HEK293 (cell line): ENCODE results near the gene NIT1.

Experiments used
- ELK4 ChIP-seq: IDR thresholded peaks from 2 replicates; pipeline ENCODE4 v1.6.1; 2011; ENCODE audit warnings: mild to moderate bottlenecking, low read depth, low read length, borderline replicate concordance
- KLF1 ChIP-seq: fragments of 450-650 bp; formaldehyde crosslinking; IDR thresholded peaks from 2 replicates; pipeline ENCODE4 v1.5.1; 2016; ENCODE audit warnings: missing biosample characterization, missing genetic modification characterization
- KLF16 ChIP-seq: fragments of 450-650 bp; formaldehyde crosslinking; IDR thresholded peaks from 2 replicates; pipeline ENCODE4 v1.5.1; 2017; ENCODE audit warnings: missing biosample characterization, missing genetic modification characterization
- KLF9 ChIP-seq: fragments of 450-650 bp; formaldehyde crosslinking; IDR thresholded peaks from 2 replicates; pipeline ENCODE4 v1.5.1; 2016; ENCODE audit warnings: missing biosample characterization, missing genetic modification characterization, low read depth
- PRDM10 ChIP-seq: fragments of 450-650 bp; formaldehyde crosslinking; IDR thresholded peaks from 2 replicates; pipeline ENCODE4 v1.5.1; 2016; ENCODE audit warnings: missing biosample characterization, missing genetic modification characterization
- SCRT1 ChIP-seq: fragments of 450-650 bp; formaldehyde crosslinking; IDR thresholded peaks from 2 replicates; pipeline ENCODE4 v1.5.1; 2016; ENCODE audit warnings: missing biosample characterization, missing genetic modification characterization, borderline replicate concordance
- WT1 ChIP-seq: fragments of 450-650 bp; formaldehyde crosslinking; IDR thresholded peaks from 2 replicates; pipeline ENCODE4 v1.5.1; 2016; ENCODE audit warnings: missing biosample characterization, missing genetic modification characterization
- YY2 ChIP-seq: fragments of 450-650 bp; formaldehyde crosslinking; IDR thresholded peaks from 2 replicates; pipeline ENCODE4 v1.5.1; 2016; ENCODE audit warnings: missing biosample characterization, missing genetic modification characterization
- ZIC2 ChIP-seq: fragments of 450-650 bp; formaldehyde crosslinking; IDR thresholded peaks from 2 replicates; pipeline ENCODE4 v1.5.1; 2016; ENCODE audit warnings: missing biosample characterization, missing genetic modification characterization
- ZNF112 ChIP-seq: fragments of 450-650 bp; formaldehyde crosslinking; IDR thresholded peaks from 2 replicates; pipeline ENCODE4 v1.5.0; 2017; ENCODE audit warnings: missing biosample characterization, missing genetic modification characterization
- ZNF169 ChIP-seq: fragments of 450-650 bp; formaldehyde crosslinking; IDR thresholded peaks from 2 replicates; pipeline ENCODE4 v1.5.1; 2016; ENCODE audit warnings: missing biosample characterization, missing genetic modification characterization
- ZNF174 ChIP-seq: fragments of 450-650 bp; formaldehyde crosslinking; IDR thresholded peaks from 2 replicates; pipeline ENCODE4 v1.5.0; 2017; ENCODE audit warnings: missing biosample characterization, mild to moderate bottlenecking, missing genetic modification characterization
- ZNF175 ChIP-seq: fragments of 450-650 bp; formaldehyde crosslinking; IDR thresholded peaks from 2 replicates; pipeline ENCODE4 v1.5.1; 2016; ENCODE audit warnings: missing biosample characterization, missing genetic modification characterization
- ZNF184 ChIP-seq: fragments of 450-650 bp; IDR thresholded peaks from 2 replicates; pipeline ENCODE4 v1.5.1; 2018; ENCODE audit warnings: missing biosample characterization, mild to moderate bottlenecking, missing genetic modification characterization
- ZNF341 ChIP-seq: fragments of 450-650 bp; formaldehyde crosslinking; IDR thresholded peaks from 2 replicates; pipeline ENCODE4; 2016; ENCODE audit warnings: low read depth, missing biosample characterization, missing genetic modification characterization
- ZNF398 ChIP-seq: fragments of 450-650 bp; formaldehyde crosslinking; IDR thresholded peaks from 2 replicates; pipeline ENCODE4 v1.5.1; 2017; ENCODE audit warnings: missing biosample characterization, missing genetic modification characterization
- ZNF501 ChIP-seq: fragments of 450-650 bp; formaldehyde crosslinking; IDR thresholded peaks from 2 replicates; pipeline ENCODE4 v1.5.1; 2016; ENCODE audit warnings: missing biosample characterization, missing genetic modification characterization
- ZNF555 ChIP-seq: fragments of 450-650 bp; formaldehyde crosslinking; conservative IDR thresholded peaks from 2 replicates; pipeline ENCODE4 v1.5.1; 2017; ENCODE audit warnings: missing biosample characterization, mild to moderate bottlenecking, missing genetic modification characterization, inconsistent platforms
- ZNF623 ChIP-seq: fragments of 450-650 bp; formaldehyde crosslinking; IDR thresholded peaks from 2 replicates; pipeline ENCODE4 v1.5.1; 2016; ENCODE audit warnings: missing biosample characterization, missing genetic modification characterization
- TF ChIP-seq, protein P1 (sequence below): fragments of 450-650 bp; formaldehyde crosslinking; IDR thresholded peaks from 2 replicates; pipeline ENCODE4 v1.5.1; 2016; ENCODE audit warnings: missing biosample characterization, missing genetic modification characterization, borderline replicate concordance
- TF ChIP-seq, protein P2 (sequence below): fragments of 450-650 bp; IDR thresholded peaks from 2 replicates; pipeline ENCODE4 v1.5.1; 2018; ENCODE audit warnings: missing biosample characterization, missing genetic modification characterization
- TF ChIP-seq, protein P3 (sequence below): fragments of 450-650 bp; formaldehyde crosslinking; IDR thresholded peaks from 2 replicates; pipeline ENCODE4 v1.5.1; 2016; ENCODE audit warnings: missing biosample characterization, missing genetic modification characterization

Gene NIT1

DNA sequence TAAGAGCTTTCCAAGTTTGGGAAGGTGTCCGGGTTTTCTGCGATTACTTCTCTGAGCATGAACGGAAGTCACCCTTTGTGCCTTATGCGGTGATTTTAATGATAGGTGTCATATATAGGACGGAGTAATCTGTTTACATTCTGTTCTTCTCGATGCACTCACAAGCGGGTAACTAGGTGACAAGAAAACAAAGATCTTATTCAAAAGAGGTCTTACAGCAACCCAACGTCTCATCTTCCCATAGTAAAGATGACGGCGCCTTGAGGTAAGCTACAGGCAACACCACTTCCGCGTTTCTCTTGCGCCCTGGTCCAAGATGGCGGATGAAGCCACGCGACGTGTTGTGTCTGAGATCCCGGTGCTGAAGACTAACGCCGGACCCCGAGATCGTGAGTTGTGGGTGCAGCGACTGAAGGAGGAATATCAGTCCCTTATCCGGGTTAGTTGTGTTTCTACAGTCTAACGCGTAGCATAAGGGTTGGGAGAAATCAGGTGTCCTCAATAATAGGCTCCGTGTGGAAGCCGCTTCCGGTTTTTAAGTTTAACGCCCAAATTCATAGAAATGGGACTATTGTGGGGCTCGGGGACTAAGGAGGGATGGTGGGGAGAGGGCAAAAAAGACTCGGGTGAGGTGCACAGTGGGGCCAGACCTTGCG is 35.9 kb downstream of the NIT1 start, which contains the start of gene UFC1 (continued):
- TF ChIP-seq PRDM10 (tag by site-specific recombination) (peak; percentile 74), ZIC2 (no peak), KLF1 (peak; percentile 19; the same call in 1 of the 2 replicates), YY2 (tag by site-specific recombination) (peak; percentile 95), KLF16 (tag by site-specific recombination) (peak; percentile 83; the same call in 1 of the 2 replicates), ZNF501 (tag by site-specific recombination) (peak; percentile 90; the same call in 1 of the 2 replicates), ZNF623 (tag by site-specific recombination) (peak; percentile 36), ZNF174 (no peak), ZNF341 (tag by site-specific recombination) (peak; percentile 31; the same call in 1 of the 2 replicates), SCRT1 (tag by site-specific recombination) (peak; percentile 96), ZNF112 (tag by site-specific recombination) (no peak), ZNF555 (tag by site-specific recombination) (no peak), WT1 (tag by site-specific recombination) (peak; percentile 46; the same call in 1 of the 2 replicates), KLF9 (tag by site-specific recombination) (peak; percentile 46; the same call in 1 of the 2 replicates), ELK4 (peak; percentile 40; the same call in 1 of the 2 replicates), ZNF184 (tag by site-specific recombination) (no peak), ZNF398 (tag by site-specific recombination) (no peak), ZNF169 (tag by site-specific recombination) (no peak), ZNF175 (tag by site-specific recombination) (no peak)
- TF ChIP-seq, protein P1, sequence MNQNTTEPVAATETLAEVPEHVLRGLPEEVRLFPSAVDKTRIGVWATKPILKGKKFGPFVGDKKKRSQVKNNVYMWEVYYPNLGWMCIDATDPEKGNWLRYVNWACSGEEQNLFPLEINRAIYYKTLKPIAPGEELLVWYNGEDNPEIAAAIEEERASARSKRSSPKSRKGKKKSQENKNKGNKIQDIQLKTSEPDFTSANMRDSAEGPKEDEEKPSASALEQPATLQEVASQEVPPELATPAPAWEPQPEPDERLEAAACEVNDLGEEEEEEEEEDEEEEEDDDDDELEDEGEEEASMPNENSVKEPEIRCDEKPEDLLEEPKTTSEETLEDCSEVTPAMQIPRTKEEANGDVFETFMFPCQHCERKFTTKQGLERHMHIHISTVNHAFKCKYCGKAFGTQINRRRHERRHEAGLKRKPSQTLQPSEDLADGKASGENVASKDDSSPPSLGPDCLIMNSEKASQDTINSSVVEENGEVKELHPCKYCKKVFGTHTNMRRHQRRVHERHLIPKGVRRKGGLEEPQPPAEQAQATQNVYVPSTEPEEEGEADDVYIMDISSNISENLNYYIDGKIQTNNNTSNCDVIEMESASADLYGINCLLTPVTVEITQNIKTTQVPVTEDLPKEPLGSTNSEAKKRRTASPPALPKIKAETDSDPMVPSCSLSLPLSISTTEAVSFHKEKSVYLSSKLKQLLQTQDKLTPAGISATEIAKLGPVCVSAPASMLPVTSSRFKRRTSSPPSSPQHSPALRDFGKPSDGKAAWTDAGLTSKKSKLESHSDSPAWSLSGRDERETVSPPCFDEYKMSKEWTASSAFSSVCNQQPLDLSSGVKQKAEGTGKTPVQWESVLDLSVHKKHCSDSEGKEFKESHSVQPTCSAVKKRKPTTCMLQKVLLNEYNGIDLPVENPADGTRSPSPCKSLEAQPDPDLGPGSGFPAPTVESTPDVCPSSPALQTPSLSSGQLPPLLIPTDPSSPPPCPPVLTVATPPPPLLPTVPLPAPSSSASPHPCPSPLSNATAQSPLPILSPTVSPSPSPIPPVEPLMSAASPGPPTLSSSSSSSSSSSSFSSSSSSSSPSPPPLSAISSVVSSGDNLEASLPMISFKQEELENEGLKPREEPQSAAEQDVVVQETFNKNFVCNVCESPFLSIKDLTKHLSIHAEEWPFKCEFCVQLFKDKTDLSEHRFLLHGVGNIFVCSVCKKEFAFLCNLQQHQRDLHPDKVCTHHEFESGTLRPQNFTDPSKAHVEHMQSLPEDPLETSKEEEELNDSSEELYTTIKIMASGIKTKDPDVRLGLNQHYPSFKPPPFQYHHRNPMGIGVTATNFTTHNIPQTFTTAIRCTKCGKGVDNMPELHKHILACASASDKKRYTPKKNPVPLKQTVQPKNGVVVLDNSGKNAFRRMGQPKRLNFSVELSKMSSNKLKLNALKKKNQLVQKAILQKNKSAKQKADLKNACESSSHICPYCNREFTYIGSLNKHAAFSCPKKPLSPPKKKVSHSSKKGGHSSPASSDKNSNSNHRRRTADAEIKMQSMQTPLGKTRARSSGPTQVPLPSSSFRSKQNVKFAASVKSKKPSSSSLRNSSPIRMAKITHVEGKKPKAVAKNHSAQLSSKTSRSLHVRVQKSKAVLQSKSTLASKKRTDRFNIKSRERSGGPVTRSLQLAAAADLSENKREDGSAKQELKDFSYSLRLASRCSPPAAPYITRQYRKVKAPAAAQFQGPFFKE (tag by site-specific recombination), result no peak
- TF ChIP-seq, protein P2, sequence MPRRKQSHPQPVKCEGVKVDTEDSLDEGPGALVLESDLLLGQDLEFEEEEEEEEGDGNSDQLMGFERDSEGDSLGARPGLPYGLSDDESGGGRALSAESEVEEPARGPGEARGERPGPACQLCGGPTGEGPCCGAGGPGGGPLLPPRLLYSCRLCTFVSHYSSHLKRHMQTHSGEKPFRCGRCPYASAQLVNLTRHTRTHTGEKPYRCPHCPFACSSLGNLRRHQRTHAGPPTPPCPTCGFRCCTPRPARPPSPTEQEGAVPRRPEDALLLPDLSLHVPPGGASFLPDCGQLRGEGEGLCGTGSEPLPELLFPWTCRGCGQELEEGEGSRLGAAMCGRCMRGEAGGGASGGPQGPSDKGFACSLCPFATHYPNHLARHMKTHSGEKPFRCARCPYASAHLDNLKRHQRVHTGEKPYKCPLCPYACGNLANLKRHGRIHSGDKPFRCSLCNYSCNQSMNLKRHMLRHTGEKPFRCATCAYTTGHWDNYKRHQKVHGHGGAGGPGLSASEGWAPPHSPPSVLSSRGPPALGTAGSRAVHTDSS (tag by site-specific recombination), result no peak; the same call in 1 of the 2 replicates
- TF ChIP-seq, protein P3, sequence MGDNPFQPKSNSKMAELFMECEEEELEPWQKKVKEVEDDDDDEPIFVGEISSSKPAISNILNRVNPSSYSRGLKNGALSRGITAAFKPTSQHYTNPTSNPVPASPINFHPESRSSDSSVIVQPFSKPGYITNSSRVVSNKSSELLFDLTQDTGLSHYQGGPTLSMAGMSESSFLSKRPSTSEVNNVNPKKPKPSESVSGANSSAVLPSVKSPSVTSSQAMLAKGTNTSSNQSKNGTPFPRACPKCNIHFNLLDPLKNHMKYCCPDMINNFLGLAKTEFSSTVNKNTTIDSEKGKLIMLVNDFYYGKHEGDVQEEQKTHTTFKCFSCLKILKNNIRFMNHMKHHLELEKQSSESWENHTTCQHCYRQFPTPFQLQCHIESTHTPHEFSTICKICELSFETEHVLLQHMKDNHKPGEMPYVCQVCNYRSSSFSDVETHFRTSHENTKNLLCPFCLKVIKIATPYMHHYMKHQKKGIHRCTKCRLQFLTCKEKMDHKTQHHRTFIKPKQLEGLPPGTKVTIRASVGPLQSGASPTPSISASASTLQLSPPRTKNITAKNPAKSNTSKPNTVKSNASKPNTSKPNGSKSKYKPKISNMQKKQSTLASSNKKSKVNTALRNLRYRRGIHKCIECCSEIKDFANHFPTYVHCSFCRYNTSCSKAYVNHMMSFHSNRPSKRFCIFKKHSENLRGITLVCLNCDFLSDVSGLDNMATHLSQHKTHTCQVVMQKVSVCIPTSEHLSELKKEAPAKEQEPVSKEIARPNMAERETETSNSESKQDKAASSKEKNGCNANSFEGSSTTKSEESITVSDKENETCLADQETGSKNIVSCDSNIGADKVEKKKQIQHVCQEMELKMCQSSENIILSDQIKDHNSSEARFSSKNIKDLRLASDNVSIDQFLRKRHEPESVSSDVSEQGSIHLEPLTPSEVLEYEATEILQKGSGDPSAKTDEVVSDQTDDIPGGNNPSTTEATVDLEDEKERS (tag by site-specific recombination), result peak; percentile 71; the same call in 1 of the 2 replicates
